Subcutaneous adipose tissue (tissue), 4 donors: ENCODE results near the gene MTHFD2L. TPM values are rescaled to one million over a fixed set of nuclear protein-coding genes. Genes with fewer than 3 reads are reported as not detected.

Experiments used
- total RNA-seq, 4 donors: library from RNA; depleted of rRNA; stranded (reverse); fragments of >200 nt; gene quantifications; one replicate each; pipeline ENCODE4 v1.1.0, GENCODE V29; 2016
- TF ChIP-seq, protein P1 (sequence below): fragments of 450-650 bp; IDR thresholded peaks from one replicate; pipeline ENCODE4 v1.5.1; 2016; ENCODE audit warnings: low read depth, mild to moderate bottlenecking, control low read depth, antibody characterized with exemption, moderate library complexity

Gene MTHFD2L
- total RNA-seq, 4 donors from 2014 or later, result 10.8 to 19.4 (median 15.3) TPM

DNA sequence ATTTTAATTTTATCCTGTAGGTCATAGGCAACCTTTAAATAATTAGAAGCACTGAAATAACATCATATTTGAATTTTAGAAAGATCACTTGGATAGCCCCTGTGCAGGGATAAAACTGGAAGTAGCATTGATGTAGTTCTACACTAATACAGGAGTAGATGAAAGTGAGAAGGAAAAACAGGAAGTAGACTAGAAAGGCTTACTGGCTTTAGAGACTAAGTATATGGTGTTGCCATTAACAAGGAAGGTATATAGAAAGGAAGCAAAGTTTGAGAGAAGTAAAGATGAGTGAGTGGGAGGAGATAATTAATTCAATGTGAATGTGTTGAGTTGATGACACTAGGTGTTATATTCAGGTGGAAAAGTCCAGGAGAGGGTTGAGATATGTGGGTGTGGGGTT is 77.2 kb downstream of the MTHFD2L start:
- TF ChIP-seq, protein P1, sequence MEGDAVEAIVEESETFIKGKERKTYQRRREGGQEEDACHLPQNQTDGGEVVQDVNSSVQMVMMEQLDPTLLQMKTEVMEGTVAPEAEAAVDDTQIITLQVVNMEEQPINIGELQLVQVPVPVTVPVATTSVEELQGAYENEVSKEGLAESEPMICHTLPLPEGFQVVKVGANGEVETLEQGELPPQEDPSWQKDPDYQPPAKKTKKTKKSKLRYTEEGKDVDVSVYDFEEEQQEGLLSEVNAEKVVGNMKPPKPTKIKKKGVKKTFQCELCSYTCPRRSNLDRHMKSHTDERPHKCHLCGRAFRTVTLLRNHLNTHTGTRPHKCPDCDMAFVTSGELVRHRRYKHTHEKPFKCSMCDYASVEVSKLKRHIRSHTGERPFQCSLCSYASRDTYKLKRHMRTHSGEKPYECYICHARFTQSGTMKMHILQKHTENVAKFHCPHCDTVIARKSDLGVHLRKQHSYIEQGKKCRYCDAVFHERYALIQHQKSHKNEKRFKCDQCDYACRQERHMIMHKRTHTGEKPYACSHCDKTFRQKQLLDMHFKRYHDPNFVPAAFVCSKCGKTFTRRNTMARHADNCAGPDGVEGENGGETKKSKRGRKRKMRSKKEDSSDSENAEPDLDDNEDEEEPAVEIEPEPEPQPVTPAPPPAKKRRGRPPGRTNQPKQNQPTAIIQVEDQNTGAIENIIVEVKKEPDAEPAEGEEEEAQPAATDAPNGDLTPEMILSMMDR, result no peak

DNA sequence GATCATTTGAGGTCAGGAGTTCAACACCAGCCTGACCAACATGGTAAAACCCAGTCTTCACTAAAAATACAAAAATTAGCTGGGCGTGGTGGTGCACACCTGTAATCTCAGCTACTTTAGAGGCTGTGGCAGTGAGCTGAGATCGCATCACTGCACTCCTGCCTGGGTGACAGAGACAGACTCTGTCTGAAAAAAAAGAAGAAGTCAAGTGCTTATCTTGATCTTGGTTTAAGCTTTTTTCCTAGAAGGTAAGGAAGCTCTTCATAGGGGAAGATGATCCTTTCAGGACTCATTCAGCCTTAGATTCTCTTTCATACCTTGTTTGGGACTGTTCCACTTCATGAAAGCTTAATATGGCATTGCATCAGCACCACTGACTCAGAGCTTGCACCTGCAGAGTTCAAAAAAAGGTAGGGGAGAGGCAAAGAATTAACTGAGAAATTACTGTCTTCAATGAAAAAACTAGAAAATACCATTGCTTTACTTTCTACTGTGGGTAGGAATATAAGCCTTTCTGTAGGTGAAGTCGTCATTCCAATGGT is 79.6 kb downstream of the MTHFD2L start:
- TF ChIP-seq, protein P1, result no peak

DNA sequence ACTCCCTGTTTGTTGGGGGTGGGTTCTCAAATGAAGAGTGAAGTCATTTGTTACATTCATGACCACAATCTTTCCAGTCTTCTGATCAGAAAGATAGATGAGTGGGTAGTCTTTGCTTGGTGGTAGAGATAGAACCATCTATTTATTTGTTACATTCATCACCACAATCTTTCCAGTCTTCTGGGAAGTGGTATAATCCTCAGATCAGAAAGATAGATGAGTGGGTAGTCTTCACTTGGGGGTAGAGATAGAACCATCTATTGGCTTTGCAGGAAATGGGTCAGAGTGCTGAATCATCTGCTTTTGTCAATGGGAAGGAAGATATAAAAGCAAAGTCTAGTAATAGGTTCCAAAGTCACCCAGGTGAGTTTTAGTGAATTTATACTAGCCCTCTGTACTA is 86.1 kb downstream of the MTHFD2L start:
- TF ChIP-seq, protein P1, result no peak

DNA sequence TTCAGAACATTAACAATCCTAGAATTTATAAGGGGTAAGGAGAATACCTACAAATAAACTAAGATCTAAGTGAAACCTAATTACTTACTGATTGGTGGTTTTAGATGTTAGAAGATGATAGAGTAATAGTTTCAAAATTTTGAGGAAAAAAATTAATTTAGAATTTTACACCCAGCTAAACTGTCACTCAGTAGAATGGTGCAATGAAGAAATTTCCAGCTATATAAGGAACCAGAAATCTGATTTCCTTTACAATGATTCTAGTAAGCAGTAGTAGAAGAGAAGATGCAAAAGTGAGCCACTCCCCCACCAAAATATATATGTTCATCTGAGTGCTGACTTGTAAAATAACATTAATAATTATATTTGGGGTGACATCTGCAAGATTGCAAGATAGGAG is 95.0 kb downstream of the MTHFD2L start:
- TF ChIP-seq, protein P1, result no peak

DNA sequence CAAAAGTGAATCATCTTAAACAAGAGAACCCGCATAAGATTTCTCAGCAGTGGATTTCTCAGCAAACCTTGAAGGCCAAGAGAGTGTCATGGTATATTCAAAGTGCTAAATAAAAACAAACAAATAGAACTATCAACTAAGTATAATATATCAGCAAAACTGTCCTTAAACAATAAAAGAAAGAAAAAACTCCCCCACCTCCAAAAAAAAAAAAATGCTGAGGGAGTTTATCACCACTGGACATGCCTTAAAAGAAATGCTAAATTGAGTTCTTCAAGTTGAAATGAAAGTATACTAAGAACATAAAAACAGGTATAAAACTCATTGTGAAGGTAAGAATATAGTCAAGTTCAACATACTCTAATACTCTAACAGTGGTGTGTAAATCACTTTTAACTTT is 96.5 kb downstream of the MTHFD2L start:
- TF ChIP-seq, protein P1, result no peak

DNA sequence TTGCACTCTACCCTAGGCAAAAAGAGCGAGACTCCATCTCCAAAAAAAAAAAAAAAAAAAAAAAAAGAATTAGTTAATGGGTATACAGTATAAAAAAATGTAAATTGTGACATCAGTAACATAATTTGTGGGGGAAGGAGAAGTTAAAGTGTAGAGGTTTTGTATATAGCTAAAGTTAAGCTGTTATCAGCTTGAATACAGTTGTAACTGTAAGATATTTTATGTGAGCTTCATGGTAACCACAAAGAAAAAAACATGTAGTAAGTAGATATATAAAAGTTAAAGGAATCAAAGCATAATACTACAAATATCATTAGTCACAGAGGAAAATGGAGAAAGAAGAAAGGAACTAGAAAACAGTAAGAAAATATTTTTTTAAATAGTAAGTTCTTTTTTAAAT is 97.2 kb downstream of the MTHFD2L start:
- TF ChIP-seq, protein P1, result no peak

DNA sequence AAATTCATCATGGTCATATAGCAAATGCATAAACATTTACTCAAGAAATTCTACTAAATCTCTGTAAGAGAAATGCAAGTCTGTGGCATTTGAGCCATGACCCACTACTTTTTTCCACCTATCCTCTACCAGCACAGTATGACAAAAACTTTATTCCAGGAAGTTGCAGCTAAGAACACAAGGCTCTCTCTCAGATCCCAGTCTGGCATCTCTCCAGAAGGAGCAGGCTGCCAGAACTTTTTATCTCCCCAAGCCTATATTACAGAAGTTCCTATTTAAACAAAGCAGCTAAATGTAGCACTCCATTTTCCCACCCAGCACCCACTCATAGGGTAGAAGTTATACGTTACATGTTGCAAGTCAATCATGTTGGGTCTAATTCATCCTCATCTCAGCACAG is 101.0 kb downstream of the MTHFD2L start:
- TF ChIP-seq, protein P1, result no peak
